Renal pelvis (tissue), 4 donors: ENCODE measurements around the gene ELAVL1. TPM values are rescaled to one million over a fixed set of nuclear protein-coding genes. Genes with fewer than 3 reads are reported as not detected.
"Not testable (repeated sequence)": the region's sequence is repeated elsewhere in the genome, so short reads cannot be mapped to it uniquely, and the experiment has no call there.

Experiments
- DNase-seq: peaks from one replicate; pipeline ENCODE4 v3.0.0-alpha.2; 2013
- polyA plus RNA-seq, 3 donors: library from polyadenylated mRNA; unstranded; fragments of 120-200 nt; gene quantifications; one replicate each; pipeline ENCODE4 v1.2.1, GENCODE V29; 2013; ENCODE audit not compliant: insufficient read length in 3 of 3

ELAVL1 gene
- polyA plus RNA-seq, 3 donors: 78.6 to 89.2 (median 85.4) TPM

GRCh38 chr19:7942981-7943443 lies 62.4 kb downstream of the ELAVL1 start:
- DNase-seq: no peak

DNA sequence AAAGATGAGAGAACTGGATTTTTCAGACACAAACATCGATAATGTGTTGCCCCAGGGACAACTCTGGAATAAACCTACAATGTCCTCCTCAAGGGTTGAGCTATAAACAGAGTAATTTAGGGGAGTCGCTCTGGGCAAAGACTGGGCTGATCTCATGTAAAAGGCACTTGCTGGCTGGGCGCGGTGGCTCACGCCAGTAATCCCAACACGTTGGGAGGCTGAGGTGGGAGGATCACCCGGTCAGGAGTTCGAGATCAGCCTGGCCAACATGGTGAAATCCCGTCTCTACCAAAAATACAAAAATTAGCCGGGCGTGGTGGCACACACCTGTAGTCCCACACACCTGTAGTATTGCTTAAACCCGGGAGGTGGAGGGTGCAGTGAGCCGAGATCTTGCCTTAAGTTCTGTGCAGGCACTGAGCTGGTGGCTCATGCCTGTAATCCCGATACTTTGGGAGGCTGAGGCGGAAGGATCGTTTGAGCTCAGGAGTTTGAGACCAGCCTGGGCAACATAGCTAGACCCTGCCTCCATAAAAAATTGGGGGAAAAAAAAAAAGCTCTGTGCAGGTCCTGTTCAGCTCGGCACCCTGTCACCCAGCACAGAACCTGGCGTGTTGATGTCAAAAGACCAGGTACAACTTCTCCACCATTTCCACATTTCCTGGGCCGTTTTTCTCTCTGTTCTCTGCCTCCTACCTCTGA lies 63.4 kb downstream of the ELAVL1 start:
- DNase-seq: no peak

- DNase-seq: no peak
Measured at GRCh38 chr19:7940841-7941240, 64.6 kb downstream of the ELAVL1 start.

DNA sequence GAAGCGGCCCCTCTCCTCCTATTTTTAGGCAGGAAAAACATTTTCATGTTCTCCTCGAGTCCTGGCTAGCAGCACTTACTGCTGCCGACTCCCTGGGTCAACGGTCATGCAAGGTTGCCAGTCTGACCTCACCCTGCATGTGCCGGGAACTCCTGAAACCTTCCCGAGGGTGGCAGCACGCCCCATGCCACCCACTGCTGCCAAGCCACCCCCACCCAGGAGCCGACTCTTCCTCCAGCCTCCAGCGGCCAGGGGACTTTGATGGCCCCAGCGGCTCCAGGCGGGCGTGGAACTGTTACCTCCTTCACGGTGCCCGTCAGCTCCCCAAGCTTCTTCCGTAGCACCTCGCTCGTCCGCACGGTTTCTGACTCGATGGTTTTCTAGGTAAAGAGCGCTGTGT lies 70.7 kb downstream of the ELAVL1 start:
- DNase-seq: no peak

DNA sequence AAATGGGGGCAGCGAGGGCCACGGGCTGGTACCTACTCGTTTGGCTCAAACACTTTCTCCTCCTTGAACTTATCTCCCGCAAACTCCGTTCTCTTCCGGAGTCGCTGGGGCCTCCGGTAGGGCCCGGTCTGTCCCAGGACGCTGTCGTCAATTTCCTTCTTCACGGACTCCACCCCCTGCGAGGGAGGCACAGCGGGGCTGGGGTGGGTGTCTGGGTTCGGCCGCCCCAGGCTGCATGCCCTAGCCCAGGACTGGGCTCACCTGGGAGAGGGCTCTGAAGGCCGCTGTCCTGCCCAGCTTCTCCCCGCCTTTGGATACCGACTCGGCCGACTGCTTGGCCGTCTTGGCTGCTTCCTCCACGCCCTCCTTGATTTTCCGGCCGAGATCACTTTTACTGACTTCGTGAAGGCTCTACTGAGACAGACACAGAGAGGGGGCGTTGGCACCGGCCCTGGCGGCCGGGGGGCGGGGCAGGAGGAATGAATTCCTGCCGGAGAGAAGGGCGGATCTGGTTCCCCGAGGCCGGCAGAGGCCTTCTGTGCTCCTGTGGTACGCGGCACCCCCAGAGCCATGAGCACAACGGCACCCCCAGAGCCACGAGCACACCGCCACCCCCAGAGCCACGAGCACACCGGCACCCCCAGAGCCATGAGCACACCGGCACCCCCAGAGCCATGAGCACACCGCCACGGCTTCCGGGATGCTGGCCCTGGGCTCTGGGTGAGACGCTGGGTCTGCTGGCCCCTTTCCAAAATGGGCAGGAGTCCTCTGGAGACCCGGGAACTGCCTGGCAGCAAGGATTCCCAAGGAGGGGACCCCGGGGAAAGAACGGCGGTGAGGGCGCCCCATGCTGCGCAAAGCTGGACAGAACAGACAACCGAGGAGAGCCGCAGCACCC lies 71.4 kb downstream of the ELAVL1 start:
- DNase-seq: no peak

GRCh38 chr19:7933411-7933810 lies 72.0 kb downstream of the ELAVL1 start:
- no peak for DNase-seq

DNA sequence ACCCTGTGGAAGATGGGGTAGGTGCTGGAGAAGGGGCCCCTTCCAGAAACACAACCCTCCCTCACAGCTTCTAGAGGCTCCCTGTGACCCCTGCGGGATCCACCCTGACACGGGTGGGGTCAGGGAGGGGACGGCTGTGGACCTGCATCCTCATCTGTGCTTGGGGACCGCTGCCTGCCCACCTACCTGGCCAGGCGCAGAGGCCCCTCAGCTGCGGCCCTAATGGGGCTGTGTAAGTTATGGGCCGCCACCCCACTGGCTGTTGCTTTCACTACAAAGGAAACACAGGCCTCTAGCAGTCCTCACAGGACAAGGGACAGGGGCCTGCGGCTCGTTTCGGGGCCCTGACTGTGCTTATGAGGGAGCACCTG lies 72.5 kb downstream of the ELAVL1 start:
- no peak for DNase-seq

DNA sequence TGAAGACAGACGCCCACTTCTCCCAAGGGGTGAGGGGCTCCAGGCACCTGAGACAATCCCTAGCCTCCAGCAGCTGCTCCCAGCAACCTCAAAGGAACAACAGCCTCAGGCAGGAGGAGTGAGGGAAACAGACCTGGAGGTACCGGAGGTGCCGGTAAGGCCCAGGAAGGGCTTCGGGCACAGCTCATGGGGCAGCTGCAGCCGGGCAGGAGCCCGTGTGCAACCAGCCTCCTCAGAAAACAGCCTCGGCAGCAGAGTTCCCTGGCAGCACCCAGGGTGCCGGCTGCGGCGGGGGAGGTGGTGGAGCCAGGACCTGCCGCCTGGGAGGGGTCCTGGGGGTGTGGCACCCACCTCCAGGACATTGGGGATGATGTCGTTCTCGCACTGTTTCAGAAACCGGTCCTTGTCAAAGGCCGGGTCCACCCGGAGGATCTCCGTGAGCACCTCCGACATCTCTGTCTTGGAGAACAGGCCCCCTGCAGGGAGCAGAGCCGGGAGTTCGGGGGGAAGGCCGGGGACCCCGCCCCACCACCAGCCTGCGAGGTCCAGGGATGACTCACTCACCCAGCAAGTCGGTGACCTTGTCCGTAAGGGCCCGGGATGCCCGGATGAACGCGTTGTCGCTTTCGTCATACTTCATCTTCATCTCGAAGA lies 73.0 kb downstream of the ELAVL1 start:
- no peak for DNase-seq

DNA sequence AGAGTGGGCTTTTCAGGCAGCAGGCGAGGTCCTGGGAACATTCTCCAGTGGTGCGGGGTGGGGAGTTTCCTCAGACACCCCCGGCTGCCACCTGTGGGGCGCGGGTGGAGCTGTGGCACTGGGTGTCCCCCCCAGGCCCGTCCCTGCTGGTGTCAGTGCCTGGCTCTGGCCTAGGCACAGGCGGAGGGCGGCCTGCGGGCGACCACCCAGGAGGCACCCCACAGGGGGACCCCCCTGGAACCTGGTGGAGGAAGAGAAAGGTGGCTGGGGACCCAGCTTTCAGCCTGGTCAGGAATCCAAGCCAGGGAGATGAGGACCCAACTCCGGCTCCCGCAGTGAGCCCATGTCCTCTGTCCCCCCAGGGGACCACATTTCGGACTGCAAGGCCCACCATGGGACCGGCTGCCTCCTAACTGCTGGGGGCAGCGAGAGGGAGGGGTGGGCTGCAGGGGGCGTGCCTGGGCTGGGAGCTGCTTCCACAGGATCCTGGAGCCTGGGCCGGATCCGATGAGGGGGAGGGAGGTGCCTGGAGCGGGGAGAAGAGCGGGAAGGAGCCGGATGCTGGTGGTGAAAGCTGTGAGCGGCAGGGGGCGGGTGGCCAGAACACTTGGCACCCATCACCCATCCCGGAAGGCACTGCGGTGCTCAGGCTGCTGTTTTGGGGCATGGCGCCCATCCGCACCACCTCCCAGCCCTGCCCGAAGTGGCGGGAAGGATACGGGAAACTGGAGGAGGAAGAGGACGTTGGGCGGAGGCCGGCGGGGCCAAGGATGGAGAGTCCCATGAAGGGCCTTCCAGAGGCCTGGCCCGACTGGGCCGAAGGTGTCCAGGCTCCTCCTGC lies 74.0 kb downstream of the ELAVL1 start:
- no peak for DNase-seq

DNA sequence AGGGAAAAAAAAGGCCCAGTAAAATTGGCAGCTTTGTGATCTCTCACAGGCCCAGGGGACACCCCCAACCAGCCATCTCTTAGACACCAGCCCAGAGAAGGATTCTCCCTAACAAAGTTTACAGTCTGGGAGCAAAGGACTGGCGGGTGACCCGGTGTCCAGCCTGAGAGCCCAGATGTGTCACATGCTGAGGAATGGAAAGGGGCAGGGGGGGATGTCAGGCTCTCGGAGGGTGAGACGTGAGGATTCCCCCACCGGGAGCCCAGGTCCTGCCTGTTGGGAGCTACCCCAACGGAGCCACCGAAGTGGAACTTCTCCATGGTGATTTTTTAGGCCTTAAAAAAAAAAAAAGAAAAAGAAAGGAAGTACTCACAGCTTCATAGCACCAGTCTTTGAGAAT lies 74.7 kb downstream of the ELAVL1 start:
- DNase-seq: no peak

GRCh38 chr19:7930030-7930429 lies 75.4 kb downstream of the ELAVL1 start:
- not testable (repeated sequence) for DNase-seq

DNA sequence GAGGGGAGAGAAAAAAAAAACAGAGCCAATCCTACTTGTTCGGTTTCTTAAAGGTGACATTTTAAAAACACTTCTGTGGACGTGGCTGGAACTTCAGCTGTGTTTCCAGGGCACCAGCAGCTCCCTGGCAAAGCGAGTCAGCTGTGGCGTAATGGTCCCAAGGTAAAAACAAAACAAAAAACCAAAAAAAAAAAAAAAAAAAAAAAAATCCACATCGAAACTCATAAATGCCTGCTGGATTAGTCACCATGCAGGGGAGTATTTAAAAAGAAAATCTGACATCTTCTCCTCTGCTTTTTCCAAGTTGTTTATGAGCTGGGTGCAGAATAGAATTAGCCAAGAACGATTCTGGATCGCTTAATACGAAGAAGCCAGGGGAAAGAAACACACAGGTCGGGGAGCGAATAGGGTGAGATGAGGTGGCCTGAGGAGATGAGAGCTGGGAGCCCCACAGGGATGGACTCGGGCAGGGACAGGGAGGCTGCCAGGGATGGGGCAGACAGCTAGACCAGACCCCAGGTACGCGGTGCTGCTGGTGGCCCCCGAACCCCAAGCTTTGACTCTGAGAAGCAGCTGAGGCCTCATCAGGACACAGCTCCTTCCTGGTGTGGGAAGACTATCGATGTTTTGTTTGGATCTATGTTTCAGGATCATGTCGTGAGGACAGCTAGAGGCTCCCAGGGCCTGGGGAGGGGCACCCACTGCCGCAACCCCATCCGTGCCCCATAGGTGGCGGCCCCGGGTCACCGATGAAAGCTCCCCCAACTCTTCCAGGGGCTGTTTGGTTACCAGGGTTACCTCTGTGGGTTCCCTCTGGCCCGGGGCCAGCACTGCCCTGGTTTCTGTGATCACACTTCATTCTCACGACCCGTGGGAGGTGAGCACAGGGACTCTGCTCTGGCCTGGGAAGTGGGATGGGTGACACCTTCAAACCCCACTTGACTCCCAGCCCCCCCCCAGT lies 76.4 kb downstream of the ELAVL1 start:
- DNase-seq: no peak

- DNase-seq: no peak
Measured at GRCh38 chr19:7928334-7928706, 77.1 kb downstream of the ELAVL1 start.

GRCh38 chr19:7927605-7928333 lies 77.7 kb downstream of the ELAVL1 start:
- DNase-seq: no peak

- no peak for DNase-seq
Measured at GRCh38 chr19:7926727-7927604, 78.5 kb downstream of the ELAVL1 start.

DNA sequence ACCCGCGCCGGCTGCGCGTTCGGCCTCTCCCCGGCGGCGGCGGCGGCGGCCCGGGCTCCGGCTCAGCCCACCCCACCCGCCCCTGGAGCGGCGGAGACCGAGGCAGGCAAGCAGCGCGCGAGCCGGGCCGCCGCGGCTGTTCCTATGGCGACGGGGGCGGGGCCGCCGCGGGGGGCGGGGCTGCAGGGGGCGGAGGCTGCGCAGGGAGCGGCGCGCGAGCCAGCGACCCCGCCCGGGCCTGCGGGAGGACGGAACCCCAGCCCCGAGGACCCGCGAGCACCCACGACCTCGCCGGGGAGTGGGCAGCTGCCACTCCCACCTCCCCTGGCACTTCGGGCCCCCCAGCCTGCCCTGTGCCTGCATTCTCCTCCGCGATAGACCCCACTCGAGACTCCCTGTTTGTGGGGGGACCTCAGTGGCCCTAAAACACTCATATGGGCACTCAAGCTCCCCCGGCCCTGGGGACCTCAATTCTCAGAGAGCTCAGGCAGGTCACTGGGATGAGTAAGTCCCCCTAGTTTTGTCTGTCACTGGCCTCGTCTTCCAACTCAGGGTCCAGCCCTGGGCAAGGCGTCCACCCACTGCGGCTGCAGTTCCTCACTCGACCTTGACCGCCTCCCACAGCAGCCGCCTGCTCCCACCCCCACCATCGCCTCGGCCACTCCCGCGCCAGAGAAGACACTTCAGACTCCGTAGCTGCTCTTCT lies 79.3 kb downstream of the ELAVL1 start, which contains the start of gene CTXN1:
TSS of gene CTXN1 (minus strand) at position 115 of the 706 bp plus-strand sequence. CDS start 597 bp downstream, outside the sequence.
- DNase-seq: peak; percentile 65

DNA sequence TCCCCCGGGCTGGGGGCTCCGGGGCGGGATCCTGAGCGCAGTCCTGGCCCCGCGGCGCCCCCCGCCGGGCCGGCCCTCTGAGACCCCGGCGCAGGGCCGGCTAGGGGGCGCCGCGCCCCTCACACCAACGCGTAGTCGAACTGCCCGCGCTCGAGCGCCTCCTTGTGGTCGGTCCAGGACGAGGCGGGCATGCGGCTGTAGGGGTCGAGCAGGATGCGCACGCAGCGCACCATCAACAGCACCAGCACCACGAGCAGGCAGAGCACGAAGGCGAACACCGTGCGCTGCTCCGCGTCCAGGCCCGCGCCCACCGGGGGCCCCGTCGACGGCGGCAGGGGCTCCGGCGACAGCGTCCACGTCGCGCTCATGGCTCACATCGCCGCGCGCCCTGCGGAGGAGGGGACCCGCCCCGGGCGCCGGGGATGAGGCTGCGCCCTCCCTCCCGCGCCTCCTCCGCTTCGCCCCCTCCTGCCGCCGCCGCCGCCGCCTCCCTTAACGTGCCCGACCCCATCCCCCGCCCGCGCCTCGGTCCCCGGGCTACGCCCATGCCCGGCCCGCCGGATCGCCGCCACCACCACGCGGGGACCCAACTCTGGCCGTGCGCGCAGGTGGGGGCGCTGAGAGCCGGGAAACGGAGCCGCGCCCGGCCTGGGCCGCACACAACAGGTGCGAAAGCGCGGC lies 80.1 kb downstream of the ELAVL1 start:
- DNase-seq: peak; percentile 82
